ENCODE results near the gene PWWP2A.

PWWP2A gene

GRCh38 chr5:160054831-160055230, 64.4 kb downstream of the PWWP2A start:
- Histone ChIP-seq H3K4me3 (replicated peaks; ENCODE audit: insufficient read depth, low read length) (no peak overlapping the region), H3K27ac (replicated peaks) (no peak overlapping the region), H3K27me3 (ENCODE audit: insufficient read depth, poor library complexity, severe bottlenecking) (no peaks in the 10 kb centered on the region)
- DNase-seq (ENCODE audit: low read depth in 1 of 2, low spot score in 1 of 2), result no peak
- TF ChIP-seq GABPA (IDR thresholded peaks at IDR 0.05; ENCODE audit: low read depth) (no peak), SPI1 (IDR thresholded peaks at IDR 0.05; ENCODE audit: borderline replicate concordance, low read depth) (no peak), CTCF (IDR thresholded peaks at IDR 0.05; ENCODE audit: insufficient read depth, low read length) (no peak), POLR2AphosphoS5 (IDR thresholded peaks at IDR 0.05; ENCODE audit: low read depth) (no peak), REST (IDR thresholded peaks at IDR 0.05; ENCODE audit: insufficient replicate concordance, low read depth) (no peak)

- no peak overlapping the region for H3K4me3 ChIP-seq (replicated peaks; ENCODE audit: insufficient read depth, low read length)
- DNase-seq (ENCODE audit: low read depth in 1 of 2, low spot score in 1 of 2), result no peak
- no peaks in the 10 kb centered on the region for H3K27me3 ChIP-seq (ENCODE audit: insufficient read depth, poor library complexity, severe bottlenecking)
- H3K27ac ChIP-seq (replicated peaks), result no peak overlapping the region
- TF ChIP-seq POLR2AphosphoS5 (IDR thresholded peaks at IDR 0.05; ENCODE audit: low read depth) (no peak), SPI1 (IDR thresholded peaks at IDR 0.05; ENCODE audit: borderline replicate concordance, low read depth) (no peak), GABPA (IDR thresholded peaks at IDR 0.05; ENCODE audit: low read depth) (no peak), CTCF (IDR thresholded peaks at IDR 0.05; ENCODE audit: insufficient read depth, low read length) (no peak), REST (IDR thresholded peaks at IDR 0.05; ENCODE audit: insufficient replicate concordance, low read depth) (no peak)
Measured at GRCh38 chr5:160054047-160054446, 65.2 kb downstream of the PWWP2A start.

GRCh38 chr5:160049099-160049498, 70.2 kb downstream of the PWWP2A start:
- TF ChIP-seq POLR2AphosphoS5 (IDR thresholded peaks at IDR 0.05; ENCODE audit: low read depth), result no peak
- no peak for TF ChIP-seq GABPA (IDR thresholded peaks at IDR 0.05; ENCODE audit: low read depth)
- no peak for TF ChIP-seq CTCF (IDR thresholded peaks at IDR 0.05; ENCODE audit: insufficient read depth, low read length)
- no peak for TF ChIP-seq SPI1 (IDR thresholded peaks at IDR 0.05; ENCODE audit: borderline replicate concordance, low read depth)
- TF ChIP-seq REST (IDR thresholded peaks at IDR 0.05; ENCODE audit: insufficient replicate concordance, low read depth), result no peak
- no peak overlapping the region for H3K4me3 ChIP-seq (replicated peaks; ENCODE audit: insufficient read depth, low read length)
- H3K27ac ChIP-seq (replicated peaks), result no peak overlapping the region
- H3K27me3 ChIP-seq (ENCODE audit: insufficient read depth, poor library complexity, severe bottlenecking), result no peaks in the 10 kb centered on the region
- DNase-seq (ENCODE audit: low read depth in 1 of 2, low spot score in 1 of 2), result no peak
